Activated naive CD4-positive, alpha-beta T cell treated with anti-CD3 and anti-CD28 coated beads, Interleukin-2, amount 50 U/mL, for 16 hours (primary cell): ENCODE results near the gene ACOT8.
"Not testable (repeated sequence)": the region's sequence is repeated elsewhere in the genome, so short reads cannot be mapped to it uniquely, and the experiment has no call there.

ENCODE experiments used
- DNase-seq: peaks from one replicate; pipeline ENCODE4 v3.0.0-alpha.2; 2020

Gene ACOT8

DNA sequence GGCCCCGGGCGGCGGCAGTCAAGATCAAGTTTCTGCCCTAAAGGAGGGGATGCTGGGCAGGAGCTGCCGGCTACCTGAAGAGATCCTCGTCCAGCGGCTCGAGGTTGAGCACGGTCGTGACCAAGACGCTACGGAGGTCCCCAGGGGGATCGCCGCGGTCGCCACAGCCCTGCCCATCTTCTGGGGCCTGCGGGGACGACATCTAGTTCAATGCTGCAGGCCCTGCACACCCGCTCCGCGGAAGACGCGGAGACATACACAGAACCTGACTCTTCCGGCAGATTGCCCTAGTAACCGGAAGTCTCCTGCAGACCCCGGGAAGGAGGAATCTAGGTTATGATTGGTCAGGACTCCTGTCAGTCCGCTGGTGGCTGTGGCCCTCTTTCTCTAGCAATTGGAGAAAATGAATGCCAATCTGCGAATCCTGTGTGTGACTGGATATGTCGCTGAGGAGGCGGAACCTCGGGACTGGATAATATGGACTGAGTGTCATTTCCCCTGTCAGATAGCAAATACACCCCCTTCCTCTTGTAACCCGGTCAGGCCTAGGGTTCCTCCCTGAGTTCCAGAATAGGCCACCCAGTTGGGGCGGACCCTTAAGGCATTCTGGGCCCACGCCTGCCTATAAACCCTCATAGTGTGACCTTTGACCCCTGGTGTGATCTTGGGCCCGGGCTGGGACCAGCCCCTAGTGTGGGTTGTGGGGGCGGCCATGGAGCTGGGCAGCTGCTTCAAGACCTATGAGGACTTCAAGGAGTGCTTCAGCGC lies at the start of gene ACOT8, which contains the start of gene ZSWIM3:
TSS of gene ACOT8 (minus strand) at position 279 of the 768 bp plus-strand sequence. CDS start at position 202, 77 bp downstream.
TSS of gene ZSWIM3 (plus strand) at position 501 of the 768 bp plus-strand sequence. CDS start at position 713, 212 bp downstream.
- peak; percentile 89 for DNase-seq

DNA sequence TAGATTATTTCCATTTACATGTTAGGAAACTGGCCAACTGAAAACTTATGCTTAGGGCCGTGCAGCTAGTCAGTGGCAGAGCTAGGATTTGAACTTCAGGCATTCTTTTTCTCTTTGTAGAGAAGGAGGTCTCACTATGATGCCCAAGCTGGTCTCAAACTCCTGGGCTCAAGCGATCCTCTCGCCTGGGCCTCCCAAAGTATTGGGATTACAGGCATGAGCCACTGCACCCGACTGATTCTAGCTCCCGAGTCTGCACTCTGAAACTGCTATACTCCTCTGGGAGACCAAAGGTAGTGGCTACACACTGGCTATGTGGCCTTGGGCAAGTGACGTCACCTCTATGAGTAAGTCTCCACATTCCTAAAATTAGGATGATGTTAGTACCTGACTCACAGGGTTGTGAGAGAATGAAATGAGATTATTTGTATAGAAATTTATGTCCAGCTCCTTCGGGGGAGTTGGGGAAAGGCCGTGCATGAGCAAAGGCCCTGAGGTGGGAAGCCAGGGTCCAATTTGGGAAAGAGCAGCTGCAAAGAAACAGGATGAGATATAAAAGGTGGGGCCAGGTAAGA lies 48.4 kb upstream of the ACOT8 start:
- DNase-seq: no peak

DNA sequence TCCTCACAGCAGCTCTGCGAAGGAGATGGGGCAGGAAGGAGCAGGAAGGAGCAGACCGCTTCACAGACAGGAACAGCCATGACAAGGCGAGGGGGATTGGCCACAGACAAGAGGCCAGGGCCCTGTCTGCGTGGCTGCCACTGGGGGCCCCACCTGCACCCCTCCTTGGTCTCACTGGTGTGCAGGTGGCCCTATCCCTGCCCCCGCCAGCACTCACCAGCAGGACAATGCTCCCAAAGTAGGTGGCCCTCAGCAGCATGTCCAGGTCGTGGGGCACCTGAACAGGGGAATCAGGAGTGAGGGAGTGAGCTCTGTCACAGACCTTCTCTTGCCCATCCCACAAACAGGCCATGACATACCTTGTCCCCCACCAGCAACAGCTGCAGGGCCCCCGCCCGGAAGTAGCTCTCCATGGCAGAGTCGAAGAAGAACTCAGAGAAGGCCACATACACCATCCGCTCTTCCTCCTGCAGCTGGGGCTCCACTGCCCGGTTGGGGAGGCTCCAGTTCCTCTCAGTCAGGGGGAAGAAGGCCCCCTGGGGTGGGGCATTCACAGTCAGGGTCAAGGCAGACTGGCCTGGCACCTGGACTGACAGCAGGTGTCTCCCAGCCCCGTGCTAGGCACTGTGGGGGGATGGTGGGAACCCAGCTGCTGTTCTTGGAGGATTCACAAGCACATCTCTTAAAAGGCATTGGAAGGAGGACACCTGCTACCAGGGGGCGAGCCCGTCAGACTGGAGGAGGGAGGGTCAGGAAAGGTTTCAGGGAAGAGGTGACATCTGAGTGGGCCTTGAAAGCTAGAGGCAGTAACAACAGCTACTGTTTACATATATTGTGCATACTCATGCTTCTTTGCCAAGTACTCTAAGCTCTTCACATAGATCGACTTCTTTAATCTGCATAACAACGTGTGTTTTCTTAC lies 47.7 kb upstream of the ACOT8 start:
- no peak for DNase-seq

DNA sequence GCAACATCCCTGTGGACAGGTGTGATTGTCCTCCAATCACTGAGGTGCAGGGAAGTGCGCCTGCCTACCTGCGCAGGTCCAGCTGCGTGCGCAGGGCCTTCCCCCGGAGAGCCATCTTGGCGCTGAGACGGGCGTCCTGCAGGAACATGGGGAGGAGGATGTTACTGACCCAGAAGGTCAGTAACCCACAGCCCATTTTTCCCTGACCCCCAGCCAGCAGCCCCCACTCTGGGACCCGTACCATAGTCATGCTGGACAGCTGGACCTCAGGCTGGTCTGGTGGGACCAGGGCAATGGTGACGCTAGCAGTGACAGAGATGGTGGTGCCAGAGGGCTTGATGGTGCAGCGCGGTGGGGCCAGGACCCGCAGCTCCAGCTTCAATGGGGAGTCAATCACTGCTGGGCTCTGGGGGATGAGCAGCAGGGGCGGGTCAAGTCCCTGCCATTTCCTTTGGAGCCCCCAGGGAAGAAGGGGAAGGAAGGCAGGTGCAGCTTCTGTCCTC lies 45.1 kb upstream of the ACOT8 start:
- DNase-seq: no peak

DNA sequence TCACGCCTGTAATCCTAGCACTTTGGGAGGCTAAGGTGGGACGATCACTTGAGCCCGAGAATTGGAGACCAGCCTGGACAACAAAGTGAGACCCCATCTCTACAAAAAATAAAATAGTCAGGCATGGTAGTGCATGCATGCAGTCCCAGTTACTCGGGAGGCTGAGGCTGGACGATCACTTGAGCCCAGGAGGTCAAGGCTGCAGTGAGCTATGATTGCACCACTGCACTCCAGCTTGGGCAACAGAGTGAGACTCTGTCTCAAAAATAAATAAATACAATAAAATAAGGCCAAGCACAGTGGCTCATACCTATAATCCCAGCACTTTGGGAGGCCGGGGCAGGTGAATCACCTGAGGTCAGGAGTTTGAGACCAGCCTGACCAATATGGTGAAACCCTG lies 44.1 kb upstream of the ACOT8 start:
- DNase-seq: not testable (repeated sequence)

DNA sequence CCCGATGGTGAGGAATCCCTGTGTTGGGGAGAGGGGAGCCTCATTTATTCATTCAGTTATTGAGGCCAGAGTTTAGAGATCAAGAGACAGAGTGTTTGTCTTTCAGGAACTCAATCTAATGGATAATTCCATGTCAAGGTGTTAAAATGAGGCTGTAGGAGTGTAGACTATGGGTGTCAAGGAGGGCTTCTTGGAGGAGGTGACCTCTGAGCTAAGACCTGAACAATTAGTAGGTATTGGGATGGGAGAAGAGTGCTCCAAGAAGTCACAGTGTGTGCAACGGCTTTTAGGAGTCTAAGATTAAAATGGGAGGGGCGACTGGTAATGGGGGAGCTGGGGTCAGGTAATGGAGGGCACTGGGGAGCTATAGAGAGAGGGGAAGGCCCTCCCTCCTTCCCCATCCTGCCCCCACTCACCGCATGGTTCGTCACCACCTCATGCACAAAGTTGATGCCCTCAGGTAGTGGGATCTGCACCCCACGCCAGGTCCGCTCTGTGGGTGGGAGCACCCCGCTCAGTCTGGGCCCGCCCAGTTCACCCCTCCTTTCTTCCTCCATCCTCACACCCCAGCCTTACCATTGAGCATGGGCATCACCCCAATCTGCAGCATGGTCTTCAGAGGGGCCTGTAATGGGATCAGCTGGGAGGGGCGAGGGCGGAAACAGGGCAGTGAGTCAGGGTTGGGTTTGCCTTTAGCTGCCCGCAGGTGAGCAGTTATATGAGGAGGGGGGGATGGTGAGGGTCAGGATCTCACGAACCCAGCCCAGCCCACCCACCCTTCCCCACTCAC lies 42.0 kb upstream of the ACOT8 start:
- no peak for DNase-seq

DNA sequence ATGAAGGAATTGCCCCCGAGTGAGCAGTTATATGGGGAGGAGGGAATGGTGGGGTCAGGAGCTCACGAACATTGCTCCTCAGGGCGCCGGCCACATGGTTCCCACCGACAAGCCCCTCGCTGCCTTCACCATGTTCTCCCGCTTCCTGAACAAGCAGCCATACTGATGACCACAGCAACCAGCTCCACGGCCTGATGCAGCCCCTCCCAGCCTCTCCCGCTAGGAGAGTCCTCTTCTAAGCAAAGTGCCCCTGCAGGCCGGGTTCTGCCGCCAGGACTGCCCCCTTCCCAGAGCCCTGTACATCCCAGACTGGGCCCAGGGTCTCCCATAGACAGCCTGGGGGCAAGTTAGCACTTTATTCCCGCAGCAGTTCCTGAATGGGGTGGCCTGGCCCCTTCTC lies 41.1 kb upstream of the ACOT8 start:
- no peak for DNase-seq

DNA sequence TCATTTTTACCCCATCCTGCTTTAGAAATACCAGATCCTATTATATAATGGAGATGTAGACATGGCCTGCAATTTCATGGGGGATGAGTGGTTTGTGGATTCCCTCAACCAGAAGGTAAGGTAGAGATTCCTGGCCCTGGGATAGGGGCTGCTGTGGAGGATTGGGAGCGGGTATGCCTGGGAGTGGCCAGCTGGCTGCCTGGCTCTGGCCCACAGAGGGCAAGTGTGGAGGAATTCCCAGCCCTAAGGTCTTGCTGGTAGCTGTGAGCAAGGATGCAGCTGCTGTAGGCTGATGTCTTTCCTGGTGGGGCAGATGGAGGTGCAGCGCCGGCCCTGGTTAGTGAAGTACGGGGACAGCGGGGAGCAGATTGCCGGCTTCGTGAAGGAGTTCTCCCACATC lies 40.5 kb upstream of the ACOT8 start:
- no peak for DNase-seq

DNA sequence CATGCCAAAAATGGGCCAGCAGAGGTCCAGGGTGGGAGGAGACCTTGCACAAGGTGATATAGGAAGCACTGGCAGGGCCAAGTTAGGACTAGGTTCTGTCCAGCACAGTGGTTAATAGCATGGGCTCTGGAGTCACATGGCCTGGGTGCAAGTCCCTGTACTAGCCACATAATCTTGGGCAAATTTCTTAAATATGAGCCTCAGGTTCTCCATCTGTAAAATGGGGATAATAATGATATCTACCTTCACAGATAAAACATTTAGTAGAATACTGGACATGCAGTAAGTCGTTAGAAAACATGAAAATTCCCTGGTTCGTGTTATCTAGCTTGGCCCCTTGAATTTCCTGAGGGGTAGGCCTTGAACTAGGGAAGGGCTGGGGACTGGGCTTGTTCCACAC lies 40.1 kb upstream of the ACOT8 start:
- DNase-seq: no peak

DNA sequence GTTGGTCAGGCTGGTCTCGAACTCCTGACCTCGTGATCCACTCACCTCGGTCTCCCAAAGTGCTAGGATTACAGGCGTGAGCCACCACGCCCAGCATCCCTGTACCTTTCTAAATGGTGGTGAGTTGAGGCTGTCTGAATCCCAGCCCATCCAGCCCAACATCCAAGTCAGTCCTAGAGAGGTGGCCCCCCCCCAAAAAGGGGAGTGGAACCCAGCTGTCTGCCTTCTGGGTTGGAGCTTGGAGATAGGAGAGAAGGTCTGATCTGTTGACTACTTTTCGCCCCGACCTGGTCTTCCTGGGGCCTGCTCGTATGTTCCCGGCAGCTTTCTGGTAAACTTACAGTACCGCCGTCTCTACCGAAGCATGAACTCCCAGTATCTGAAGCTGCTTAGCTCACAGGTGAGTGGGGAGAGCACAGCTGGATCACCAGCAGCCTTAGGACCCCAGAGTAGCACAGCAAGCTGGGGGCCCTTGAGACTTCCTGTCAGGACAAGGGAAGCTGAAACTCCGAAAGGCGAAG lies 39.5 kb upstream of the ACOT8 start:
- no peak for DNase-seq

DNA sequence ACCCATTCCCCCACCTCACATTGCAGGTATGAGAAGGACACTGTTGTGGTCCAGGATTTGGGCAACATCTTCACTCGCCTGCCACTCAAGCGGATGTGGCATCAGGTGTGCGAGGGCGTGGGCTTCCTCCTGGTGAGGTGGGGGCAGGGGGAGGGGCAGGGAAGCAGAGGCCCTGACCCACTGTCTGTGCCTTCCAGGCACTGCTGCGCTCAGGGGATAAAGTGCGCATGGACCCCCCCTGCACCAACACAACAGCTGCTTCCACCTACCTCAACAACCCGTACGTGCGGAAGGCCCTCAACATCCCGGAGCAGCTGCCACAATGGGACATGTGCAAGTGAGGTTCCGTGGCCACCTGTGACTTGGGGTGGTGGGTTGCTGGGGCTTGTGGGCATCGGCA lies 37.6 kb upstream of the ACOT8 start:
- no peak for DNase-seq

DNA sequence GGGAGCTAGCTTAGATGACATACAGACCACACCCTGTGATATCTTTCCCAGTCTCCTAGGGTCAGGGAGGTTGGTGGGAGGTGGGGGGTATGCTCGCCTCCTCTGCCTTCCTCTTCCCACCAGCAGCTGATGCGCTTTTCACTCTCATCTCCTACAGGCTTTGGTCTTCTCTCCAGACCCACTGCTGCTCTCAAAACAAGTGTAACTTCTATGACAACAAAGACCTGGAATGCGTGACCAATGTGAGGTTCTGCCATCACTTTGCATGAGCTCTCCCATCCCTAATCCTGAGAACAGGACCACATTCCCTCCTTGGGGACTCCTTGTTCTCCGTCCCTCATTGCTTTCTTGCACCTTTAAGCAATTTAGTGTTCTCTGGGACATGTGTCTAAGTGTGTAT lies 36.6 kb upstream of the ACOT8 start:
- no peak for DNase-seq

DNA sequence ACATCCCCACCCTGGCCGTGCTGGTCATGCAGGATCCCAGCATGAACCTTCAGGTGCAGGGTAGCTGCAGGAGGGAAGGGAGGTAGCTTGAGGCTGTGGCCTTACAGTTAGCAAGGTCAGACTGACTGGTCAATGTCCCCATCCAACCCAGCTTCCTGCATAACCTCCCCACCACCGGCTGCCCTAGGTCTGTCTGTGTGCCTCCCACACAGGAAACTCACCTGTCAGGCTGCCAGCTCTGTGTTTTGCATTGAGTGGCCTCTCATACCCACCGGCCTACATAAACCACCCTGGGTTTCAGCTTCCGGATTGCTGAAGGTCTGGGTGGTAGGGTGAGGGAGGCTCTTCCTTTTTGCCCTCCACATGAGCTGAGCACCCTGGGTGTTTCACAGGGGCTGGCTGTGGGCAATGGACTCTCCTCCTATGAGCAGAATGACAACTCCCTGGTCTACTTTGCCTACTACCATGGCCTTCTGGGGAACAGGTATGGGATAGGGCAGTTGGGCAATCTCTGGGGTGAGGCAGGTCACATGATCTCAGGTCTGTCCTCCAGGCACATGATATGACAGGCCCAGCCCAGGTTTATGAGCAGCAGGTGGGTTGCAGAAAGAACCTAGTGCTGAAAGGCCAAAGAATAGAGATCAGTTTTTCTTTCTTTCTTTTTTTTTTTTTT lies 35.8 kb upstream of the ACOT8 start:
- DNase-seq: no peak

DNA sequence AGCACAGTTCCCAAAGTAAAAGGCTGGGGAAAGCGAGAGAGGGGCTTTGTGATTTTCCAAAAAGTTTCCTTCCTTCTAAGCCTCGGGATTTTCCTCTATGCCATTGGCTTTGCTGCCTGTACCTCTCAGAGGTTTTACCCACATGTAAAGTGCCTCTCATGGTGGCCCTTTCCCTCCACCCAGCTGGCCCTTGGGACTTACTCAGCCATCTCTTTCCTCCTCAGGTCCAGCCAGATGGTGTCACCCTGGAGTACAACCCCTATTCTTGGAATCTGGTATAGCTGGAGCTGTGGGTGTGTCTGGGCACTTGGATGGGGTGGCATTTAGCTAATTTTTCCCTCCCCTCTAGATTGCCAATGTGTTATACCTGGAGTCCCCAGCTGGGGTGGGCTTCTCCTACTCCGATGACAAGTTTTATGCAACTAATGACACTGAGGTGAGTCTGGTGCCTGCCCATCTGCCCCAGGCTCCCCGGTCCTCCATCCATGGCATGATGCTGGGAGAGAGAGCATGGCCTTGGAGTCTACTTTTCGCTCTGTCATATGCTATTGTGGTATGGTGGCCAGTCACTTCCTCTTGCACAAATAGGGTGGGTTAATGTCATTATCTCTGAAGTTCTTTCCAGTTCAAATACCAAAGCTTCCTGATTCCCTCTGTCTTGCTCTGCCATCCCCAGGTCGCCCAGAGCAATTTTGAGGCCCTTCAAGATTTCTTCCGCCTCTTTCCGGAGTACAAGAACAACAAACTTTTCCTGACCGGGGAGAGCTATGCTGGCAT lies 35.0 kb upstream of the ACOT8 start:
- no peak for DNase-seq

DNA sequence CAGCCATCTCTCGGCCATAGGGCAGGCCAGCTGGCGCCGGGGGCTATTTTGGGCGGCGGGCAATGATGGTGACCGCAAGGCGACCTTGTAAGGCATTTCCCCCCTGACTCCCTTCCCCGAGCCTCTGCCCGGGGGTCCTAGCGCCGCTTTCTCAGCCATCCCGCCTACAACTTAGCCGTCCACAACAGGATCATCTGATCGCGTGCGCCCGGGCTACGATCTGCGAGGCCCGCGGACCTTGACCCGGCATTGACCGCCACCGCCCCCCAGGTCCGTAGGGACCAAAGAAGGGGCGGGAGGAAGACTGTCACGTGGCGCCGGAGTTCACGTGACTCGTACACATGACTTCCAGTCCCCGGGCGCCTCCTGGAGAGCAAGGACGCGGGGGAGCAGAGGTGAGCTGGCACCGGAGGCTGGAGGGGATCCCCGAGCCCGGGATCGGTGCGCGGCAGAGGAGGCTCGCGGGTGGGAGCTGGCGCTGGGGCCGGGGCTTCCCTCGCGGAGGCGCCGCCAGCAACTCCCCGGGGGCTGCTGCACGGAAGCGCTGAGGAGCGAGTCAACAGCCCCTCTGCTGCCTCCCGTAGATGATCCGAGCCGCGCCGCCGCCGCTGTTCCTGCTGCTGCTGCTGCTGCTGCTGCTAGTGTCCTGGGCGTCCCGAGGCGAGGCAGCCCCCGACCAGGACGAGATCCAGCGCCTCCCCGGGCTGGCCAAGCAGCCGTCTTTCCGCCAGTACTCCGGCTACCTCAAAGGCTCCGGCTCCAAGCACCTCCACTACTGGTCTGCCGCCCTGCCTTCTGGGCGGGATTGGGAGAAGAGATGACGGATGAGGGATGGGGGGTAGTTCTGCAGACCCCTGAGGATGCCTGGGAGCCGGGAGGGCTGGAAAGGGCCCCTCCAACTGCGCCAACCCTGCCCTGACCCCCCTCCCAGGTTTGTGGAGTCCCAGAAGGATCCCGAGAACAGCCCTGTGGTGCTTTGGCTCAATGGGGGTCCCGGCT lies 34.1 kb upstream of the ACOT8 start, which contains the start of the genes CTSA and NEURL2:
TSS of gene CTSA (plus strand) at position 351 of the 999 bp plus-strand sequence. CDS start at position 585, 234 bp downstream.
TSS of gene NEURL2 (minus strand) at position 224 of the 999 bp plus-strand sequence. CDS start at position 7, 217 bp downstream.
- peak; percentile 87 for DNase-seq

DNA sequence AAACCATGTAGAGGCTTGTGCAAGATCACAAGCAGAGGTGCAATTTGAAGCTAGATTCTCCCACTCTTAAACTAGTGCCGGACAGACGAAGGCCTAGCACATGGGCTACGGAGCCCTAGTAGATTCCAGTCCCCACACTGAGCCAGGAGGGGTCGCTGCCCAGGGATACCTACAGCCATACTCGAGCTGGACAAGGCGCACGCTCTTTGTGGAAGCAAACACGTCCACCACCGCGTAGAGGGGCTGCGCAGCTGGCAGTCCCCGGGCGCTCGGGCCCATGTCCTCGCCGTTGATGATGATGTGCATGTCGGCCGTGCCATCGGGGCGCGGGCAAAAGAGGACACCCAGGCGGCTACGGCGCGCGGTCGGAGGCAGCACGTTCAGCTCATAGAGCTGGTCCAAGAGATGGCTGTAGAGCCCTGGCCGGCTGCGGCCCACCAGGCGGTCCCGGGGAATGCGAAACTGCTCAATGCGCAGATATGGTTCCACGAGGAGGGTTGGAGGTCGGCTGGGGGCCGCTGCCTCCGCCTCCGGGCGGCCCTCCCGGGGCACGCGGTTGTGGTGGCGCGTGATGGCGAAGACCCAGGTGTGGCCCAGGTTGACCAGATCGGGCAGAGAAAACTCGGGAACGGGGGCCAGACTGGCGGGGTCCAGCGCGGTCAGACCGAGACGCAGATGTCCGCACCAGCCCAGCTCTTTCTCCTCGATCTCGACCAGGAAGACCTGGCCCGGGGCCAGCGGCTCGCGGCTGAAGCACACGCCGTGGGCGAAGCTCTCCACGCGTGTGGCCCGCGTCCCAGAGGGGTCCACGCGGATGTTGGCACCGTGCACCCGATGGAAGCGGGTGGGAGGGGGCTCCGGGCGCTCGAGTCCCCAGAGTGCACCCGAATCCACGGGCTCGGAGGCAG lies 33.1 kb upstream of the ACOT8 start:
- peak; percentile 54 for DNase-seq

DNA sequence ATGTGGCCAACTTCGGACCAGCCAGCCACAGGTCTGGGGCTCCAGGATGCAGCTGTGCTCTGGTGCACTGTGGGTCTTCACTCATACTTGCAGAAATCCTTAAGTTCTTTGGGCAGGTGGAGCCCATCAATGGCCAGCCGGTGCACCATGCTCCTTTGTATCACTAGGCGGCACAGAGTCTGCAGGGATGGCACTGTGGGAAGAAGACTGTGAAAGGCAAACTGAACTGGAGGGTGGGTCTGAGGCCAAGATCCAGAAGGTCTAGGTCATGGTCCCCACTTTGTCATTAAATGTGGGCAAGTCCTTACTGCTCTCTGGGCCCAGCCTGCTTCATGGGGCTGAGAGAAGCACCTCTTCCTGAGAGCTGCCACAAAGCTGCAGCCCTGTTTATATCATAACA lies 31.5 kb upstream of the ACOT8 start:
- DNase-seq: no peak

DNA sequence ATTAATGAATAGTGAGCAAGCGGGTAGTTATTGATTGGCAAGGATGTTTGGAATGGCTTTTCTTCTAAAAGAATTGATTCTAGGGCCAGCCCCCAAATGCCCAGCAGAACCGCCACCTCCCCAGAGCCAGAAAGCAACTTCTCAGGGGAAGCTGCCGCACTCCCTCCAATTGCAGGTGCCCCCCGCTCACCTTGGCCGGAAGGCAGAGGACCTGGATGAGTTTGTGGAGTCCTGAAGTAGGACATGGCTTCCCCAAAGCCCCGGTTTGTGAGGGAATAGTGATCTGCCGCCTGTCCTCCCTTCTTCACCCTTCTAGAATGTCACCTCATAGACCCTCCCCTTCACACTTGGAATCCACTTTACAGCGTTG lies 30.1 kb upstream of the ACOT8 start, which contains the start of gene SPATA25:
TSS of gene SPATA25 (minus strand) at position 277 of the 370 bp plus-strand sequence. CDS start at position 245, 32 bp downstream.
- DNase-seq: no peak
